A549 (cell line): Measurements from ENCODE around the gene LRTM2. TPM values are rescaled to one million over a fixed set of nuclear protein-coding genes. Genes with fewer than 3 reads are reported as not detected.

Experiments
- ATAC-seq, 2 experiments: fragments of 200-7000 bp in 1 of 2; fragments of >200 bp in 1 of 2; cut with Nextera tagmentation in 1 of 2; cut with Tn5 transposase in 1 of 2; 3 replicates each; pipeline versions ENCODE4 v1.8.0 to v1.9.1; 2018 to 2020; ENCODE audit warnings: mild to moderate bottlenecking in 1 of 2, moderate library complexity in 1 of 2
- CTCF ChIA-PET: fragments of 300-600 bp; sonication (Branson Sonifier 250); formaldehyde crosslinking; extraction: SDS; loops from one replicate; lab custom pipeline; 2021; ENCODE audit warnings: antibody characterized with exemption, inconsistent platforms; lab: Yijun Ruan, JAX
- POLR2A ChIA-PET: fragments of 350-600 bp; formaldehyde crosslinking; extraction: SDS; loops from one replicate; lab custom pipeline; 2021; ENCODE audit warnings: antibody characterized with exemption, inconsistent platforms; lab: Yijun Ruan, JAX
- DNase-seq, 2 experiments: peaks; one replicate each; pipeline versions ENCODE4 v3.0.0 to v3.0.0-alpha.2; 2011 to 2016; ENCODE audit warnings: low read depth in 1 of 2, low spot score in 1 of 2
- FAIRE-seq: peaks from 2 replicates; lab custom pipeline; 2011; peaks lifted over from hg19 to GRCh38; lab: Jason Lieb, UNC
- H3K27ac ChIP-seq, 2 experiments: fragments of >200 bp; sonication (Bioruptor Twin); formaldehyde crosslinking; 3 replicates each; pipeline ENCODE4 v1.5.1; 2016 to 2017
- H3K4me1 ChIP-seq: fragments of >200 bp; sonication (Bioruptor Twin); formaldehyde crosslinking; 3 replicates; pipeline ENCODE4 v1.6.1; 2016
- H3K4me2 ChIP-seq: fragments of >200 bp; sonication (Bioruptor Twin); formaldehyde crosslinking; 3 replicates; pipeline ENCODE4 v1.6.1; 2016
- H3K4me3 ChIP-seq: fragments of >200 bp; sonication (Bioruptor Twin); formaldehyde crosslinking; 3 replicates; pipeline ENCODE4 v1.5.1; 2016
- H3K9me3 ChIP-seq: fragments of >200 bp; sonication (Bioruptor Twin); formaldehyde crosslinking; 3 replicates; pipeline ENCODE4 v1.6.1; 2016
- BHLHE40 ChIP-seq: IDR thresholded peaks from 2 replicates; pipeline ENCODE4 v1.6.1; 2012; ENCODE audit warnings: low read depth, low read length, inconsistent platforms
- CBX8 ChIP-seq: fragments of 200-600 bp; sonication (generic); IDR thresholded peaks from 2 replicates; pipeline ENCODE4 v1.6.1; 2016
- EHF ChIP-seq: fragments of 250-450 bp; sonication (Bioruptor Pico); IDR thresholded peaks from 2 replicates; pipeline ENCODE4 v1.5.0; 2020; ENCODE audit warnings: mild to moderate bottlenecking
- ESRRA ChIP-seq: fragments of 150-350 bp; IDR thresholded peaks from 2 replicates; pipeline ENCODE4 v1.6.1; 2014; ENCODE audit warnings: mild to moderate bottlenecking, low read length, borderline replicate concordance
- FOSB ChIP-seq: fragments of 250-450 bp; sonication (Bioruptor Pico); IDR thresholded peaks from 2 replicates; pipeline ENCODE4 v1.5.0; 2020; ENCODE audit warnings: mild to moderate bottlenecking, moderate library complexity
- FOXS1 ChIP-seq: fragments of 250-450 bp; sonication (Bioruptor Pico); IDR thresholded peaks from 2 replicates; pipeline ENCODE4 v1.5.0; 2020; ENCODE audit warnings: mild to moderate bottlenecking, moderate library complexity
- HEYL ChIP-seq: fragments of 250-450 bp; sonication (Bioruptor Pico); IDR thresholded peaks from 2 replicates; pipeline ENCODE4 v1.8.0; 2021; ENCODE audit warnings: mild to moderate bottlenecking, moderate library complexity
- JUN ChIP-seq, 2 experiments: fragments of >200 bp; sonication (Bioruptor Twin); formaldehyde crosslinking; IDR thresholded peaks; 2 replicates in 1 of 2; 3 replicates in 1 of 2; pipeline ENCODE4 v1.6.1; 2016 to 2017
- JUNB ChIP-seq: fragments of >200 bp; sonication (Bioruptor Twin); formaldehyde crosslinking; IDR thresholded peaks from 2 replicates; pipeline ENCODE4 v1.6.1; 2016
- MYC ChIP-seq: IDR thresholded peaks from 2 replicates; pipeline ENCODE4 v1.6.1; 2012; ENCODE audit warnings: mild to moderate bottlenecking, inconsistent platforms, low read length, improper control_type of control experiment, borderline replicate concordance
- NPAS2 ChIP-seq: fragments of 250-450 bp; sonication (Bioruptor Pico); IDR thresholded peaks from 2 replicates; pipeline ENCODE4 v1.8.0; 2022; ENCODE audit warnings: mild to moderate bottlenecking, moderate library complexity, borderline replicate concordance
- NR3C1 ChIP-seq: fragments of >200 bp; sonication (Bioruptor Twin); formaldehyde crosslinking; IDR thresholded peaks from 3 replicates; pipeline ENCODE4 v1.6.1; 2017
- PHF8 ChIP-seq: fragments of 200-600 bp; sonication (generic); IDR thresholded peaks from 2 replicates; pipeline ENCODE4 v1.6.1; 2016; ENCODE audit warnings: low read depth, mild to moderate bottlenecking, antibody characterized with exemption, moderate library complexity, borderline replicate concordance
- SMC3 ChIP-seq: fragments of >200 bp; sonication (Bioruptor Twin); formaldehyde crosslinking; IDR thresholded peaks from 3 replicates; pipeline ENCODE4 v1.6.1; 2018; ENCODE audit warnings: inconsistent platforms
- TFCP2L1 ChIP-seq: fragments of 250-450 bp; sonication (Bioruptor Pico); IDR thresholded peaks from 2 replicates; pipeline ENCODE4 v1.5.0; 2021; ENCODE audit warnings: mild to moderate bottlenecking
- TP53 ChIP-seq: fragments of 250-450 bp; sonication (Bioruptor Pico); IDR thresholded peaks from 2 replicates; pipeline ENCODE4 v1.5.0; 2021; ENCODE audit warnings: mild to moderate bottlenecking, moderate library complexity
- WGBS: methylation state at CpG from one replicate; pipeline ENCODE4 v1.1.6; 2017; ENCODE audit errors: missing lambda C conversion rate; 5-methylcytosine and 5-hydroxymethylcytosine counted together
- polyA plus RNA-seq, 4 experiments: library from polyadenylated mRNA; depleted of rRNA in 3 of 4; stranded (reverse); fragments of >200 nt; fragmentation: RNase III in 1 of 4; extraction: RNeasy Plus Mini Kit Qiagen cat#74134 plus additional on column Dnase treatment in 1 of 4; gene quantifications; 2 replicates in 3 of 4; 3 replicates in 1 of 4; pipeline ENCODE4 v1.2.3, GENCODE V29; 2011 to 2017
- TF ChIP-seq, protein P1 (sequence below): IDR thresholded peaks from 2 replicates; pipeline ENCODE4 v1.6.1; 2012
- TF ChIP-seq, protein P2 (sequence below): IDR thresholded peaks from 2 replicates; pipeline ENCODE4 v1.6.1; 2012

The LRTM2 gene
- polyA plus RNA-seq, 2 of the 4 experiments (the other 2 are of a cell fraction), result not detected

DNA sequence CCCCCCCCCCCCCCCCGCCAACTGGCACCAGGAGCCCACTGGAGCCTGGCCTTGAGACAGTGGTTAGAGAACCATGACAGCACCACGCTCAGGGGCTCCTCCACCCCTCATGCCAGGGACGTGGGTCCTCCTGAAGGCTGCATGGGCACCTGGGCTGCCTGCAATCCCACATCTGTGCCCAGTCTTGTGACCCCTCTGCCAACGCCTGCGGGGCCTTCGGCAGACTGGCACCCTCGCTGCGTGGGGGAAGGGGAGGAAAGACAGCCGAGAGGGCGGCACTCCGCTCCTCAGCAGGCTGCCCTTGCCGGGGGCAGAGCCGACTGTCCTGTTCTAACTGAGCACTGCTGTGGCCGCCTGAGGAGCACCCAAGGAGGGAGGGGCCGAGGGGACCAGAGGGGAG lies 6.0 kb downstream of the LRTM2 start:
- Histone ChIP-seq H3K4me1 (no peaks in the 10 kb centered on the region), H3K27ac (no peak overlapping the region), H3K4me3 (no peak overlapping the region), H3K4me2 (no peak overlapping the region), H3K9me3 (no peaks in the 10 kb centered on the region)
- ChIA-PET CTCF (interaction anchor here (1.9 kb wide), 1 partner anchor 15 kb away, joined by 5 read pairs; no protein-coding TSS in a partner anchor), POLR2A (no interaction called here)
- no peak for DNase-seq
- WGBS, result 37% methylated on average over 5 of the region's 15 CpGs
- no peak for ATAC-seq
- TF ChIP-seq, protein P1, sequence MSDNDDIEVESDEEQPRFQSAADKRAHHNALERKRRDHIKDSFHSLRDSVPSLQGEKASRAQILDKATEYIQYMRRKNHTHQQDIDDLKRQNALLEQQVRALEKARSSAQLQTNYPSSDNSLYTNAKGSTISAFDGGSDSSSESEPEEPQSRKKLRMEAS, result no peak
- TF ChIP-seq CBX8 (no peak), FOXS1 (CRISPR knock-in tag) (no peak), NR3C1 (no peak), TP53 (CRISPR knock-in tag) (no peak), BHLHE40 (no peak), HEYL (CRISPR knock-in tag) (no peak), TFCP2L1 (CRISPR knock-in tag) (no peak), MYC (no peak), EHF (CRISPR knock-in tag) (no peak), JUNB (no peak), SMC3 (no peak), FOSB (no peak), NPAS2 (CRISPR knock-in tag) (no peak)
- TF ChIP-seq, protein P2, sequence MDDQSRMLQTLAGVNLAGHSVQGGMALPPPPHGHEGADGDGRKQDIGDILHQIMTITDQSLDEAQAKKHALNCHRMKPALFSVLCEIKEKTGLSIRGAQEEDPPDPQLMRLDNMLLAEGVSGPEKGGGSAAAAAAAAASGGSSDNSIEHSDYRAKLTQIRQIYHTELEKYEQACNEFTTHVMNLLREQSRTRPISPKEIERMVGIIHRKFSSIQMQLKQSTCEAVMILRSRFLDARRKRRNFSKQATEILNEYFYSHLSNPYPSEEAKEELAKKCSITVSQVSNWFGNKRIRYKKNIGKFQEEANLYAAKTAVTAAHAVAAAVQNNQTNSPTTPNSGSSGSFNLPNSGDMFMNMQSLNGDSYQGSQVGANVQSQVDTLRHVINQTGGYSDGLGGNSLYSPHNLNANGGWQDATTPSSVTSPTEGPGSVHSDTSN, result no peak
- FAIRE-seq, result no peak

DNA sequence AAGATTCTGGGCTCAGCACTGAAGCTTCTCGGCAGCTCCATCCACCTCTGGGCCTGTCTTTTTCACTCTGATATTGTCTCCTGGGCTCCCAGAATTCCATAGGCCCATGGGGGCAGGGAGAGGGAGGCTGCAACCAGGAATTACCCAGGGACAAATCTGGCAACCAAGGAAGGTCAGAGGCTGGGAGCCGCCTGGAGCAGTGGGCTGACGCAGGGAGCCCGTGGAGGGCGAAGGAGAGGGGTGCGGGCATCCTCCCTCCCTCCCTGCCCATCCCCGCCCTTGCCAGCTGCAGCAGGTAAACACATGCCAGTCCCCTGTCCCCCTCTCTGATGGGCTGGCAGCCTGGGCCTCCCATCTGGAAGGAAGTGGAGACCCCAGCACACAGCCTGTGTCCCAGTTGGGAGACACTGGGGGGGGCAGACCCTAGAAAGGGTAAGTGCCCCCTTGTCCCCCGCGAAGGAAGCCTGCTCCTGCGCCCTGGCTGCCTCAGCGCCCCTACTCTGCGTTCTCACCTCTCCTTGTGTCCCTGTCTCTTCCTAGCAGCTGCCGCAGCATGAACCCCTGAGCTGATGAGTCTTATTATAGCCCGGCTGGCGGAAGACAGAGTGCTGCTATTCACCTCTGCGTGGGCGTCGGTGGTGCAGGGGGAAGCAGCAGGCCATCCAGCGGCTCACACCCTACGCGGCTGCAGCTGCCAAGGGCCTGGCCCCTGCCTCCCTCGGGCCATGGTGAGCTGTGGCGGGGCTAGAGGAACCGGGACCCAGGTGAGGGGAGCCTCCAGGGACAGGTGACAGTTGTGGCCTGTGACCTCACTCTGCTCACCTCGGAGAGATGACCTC lies 6.7 kb downstream of the LRTM2 start:
- FAIRE-seq, result no peak
- no peak overlapping the region for H3K4me3 ChIP-seq
- ChIA-PET POLR2A (no interaction called here), CTCF (interaction anchor here (1.7 kb wide), 1 partner anchor 113 kb away, joined by 6 read pairs; no protein-coding TSS in a partner anchor)
- WGBS, result 68% methylated on average over 24 of the region's 25 CpGs
- H3K27ac ChIP-seq, result no peak overlapping the region
- no peaks in the 10 kb centered on the region for H3K9me3 ChIP-seq
- no peak for DNase-seq
- H3K4me1 ChIP-seq, result no peaks in the 10 kb centered on the region
- TF ChIP-seq TP53 (CRISPR knock-in tag) (no peak), PHF8 (no peak), JUN (IDR thresholded peaks at IDR 0.05) (no peak), HEYL (CRISPR knock-in tag) (no peak)
- no peak overlapping the region for H3K4me2 ChIP-seq
- ATAC-seq, result no peak

DNA sequence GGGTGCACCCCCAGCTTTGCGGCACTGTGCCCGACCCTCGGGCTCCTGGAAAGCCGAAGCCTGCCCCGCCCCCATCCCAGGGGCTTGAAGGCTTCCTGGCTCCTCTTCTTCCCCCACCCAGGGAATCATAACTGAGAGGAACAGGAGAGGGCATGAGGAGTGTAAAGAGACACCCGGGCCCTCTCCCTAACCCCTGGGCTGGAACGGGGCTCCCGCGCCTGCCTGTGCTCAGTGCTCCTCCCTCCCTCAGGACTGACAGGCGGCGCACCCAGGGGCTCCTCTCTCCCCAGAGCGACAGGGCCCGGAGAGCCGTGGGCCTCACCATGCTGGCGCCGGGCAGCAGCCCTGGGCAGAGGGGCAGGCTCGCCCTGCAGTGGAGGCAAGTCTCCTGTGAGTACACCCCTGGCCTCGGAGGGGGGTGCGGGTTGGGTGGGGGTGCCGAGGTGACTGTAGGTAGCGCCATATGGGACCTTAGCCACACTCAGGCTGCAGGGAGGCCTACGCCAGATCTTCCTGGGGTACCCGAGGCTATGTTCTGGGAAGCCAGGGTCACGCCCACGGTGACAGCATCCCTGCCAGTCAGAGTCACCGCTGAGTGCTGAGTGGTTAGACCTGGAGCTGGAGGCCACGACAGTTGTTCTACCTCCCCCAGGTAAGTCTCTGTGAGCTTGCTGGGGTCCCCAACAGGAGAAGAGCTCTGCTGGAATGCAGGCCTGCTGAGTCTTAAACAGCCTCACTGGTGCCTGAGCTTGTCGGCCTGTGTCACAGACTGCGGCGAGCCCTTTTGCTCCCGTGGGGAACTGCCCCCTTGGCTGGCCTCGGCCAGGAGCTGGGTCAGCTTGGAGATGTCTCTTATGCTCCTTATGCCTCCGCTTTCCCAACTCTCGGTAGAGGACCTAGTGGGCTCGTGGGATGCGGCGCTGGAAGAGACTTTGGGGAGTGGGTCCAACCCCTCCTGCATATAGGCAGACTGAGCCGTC lies 7.8 kb downstream of the LRTM2 start:
- H3K9me3 ChIP-seq, result no peaks in the 10 kb centered on the region
- ChIA-PET CTCF (interaction anchor here (0.9 to 1.7 kb wide), 2 partner anchors 16 to 112 kb away, joined by 3 to 6 read pairs; no protein-coding TSS in a partner anchor), POLR2A (no interaction called here)
- no peak for ATAC-seq
- no peak for TF ChIP-seq ESRRA
- no peak overlapping the region for H3K4me3 ChIP-seq
- WGBS, result 56% methylated on average over 28 of the region's 38 CpGs
- H3K27ac ChIP-seq, result no peak overlapping the region
- no peak for DNase-seq
- no peak overlapping the region for H3K4me2 ChIP-seq
- no peak for FAIRE-seq
- no peaks in the 10 kb centered on the region for H3K4me1 ChIP-seq
